ENCODE data around the gene ABCC5. TPM values are rescaled to one million over a fixed set of nuclear protein-coding genes. Genes with fewer than 3 reads are reported as not detected.

The ABCC5 gene
- total RNA-seq, 2 experiments from 2014 or later, result 19.0 to 19.2 TPM

Small RNA genes within 50 kb of the gene (microRNA-seq; reads per million reads assigned to microRNA genes)
- not detected for gene MIR4448 (ENCODE audit: borderline microRNAs expressed, borderline replicate concordance)

Other genes with a start within 250 kb of the ABCC5 start
- 1 to 10 TPM in 1 of 2 experiments, under 1 TPM in 1; 0.83 to 1.8 TPM for gene MAP6D1, start 192.3 kb downstream of the ABCC5 start, total RNA-seq
- gene PARL, start 133.0 kb downstream of the ABCC5 start, total RNA-seq, result 10 to 100 TPM; 40.7 to 41.4 TPM
- gene HTR3D, start 13.9 kb upstream of the ABCC5 start, total RNA-seq, result not detected
- not detected for gene HTR3C, start 35.2 kb upstream of the ABCC5 start, total RNA-seq
- gene HTR3E, start 79.2 kb upstream of the ABCC5 start, total RNA-seq, result not detected
- 10 to 100 TPM; 53.0 to 60.0 TPM for gene EIF2B5, start 117.5 kb upstream of the ABCC5 start, total RNA-seq
- gene DVL3, start 137.5 kb upstream of the ABCC5 start, total RNA-seq, result 10 to 100 TPM; 35.0 to 36.3 TPM
- gene AP2M1, start 157.0 kb upstream of the ABCC5 start, total RNA-seq, result 100 to 1,000 TPM; 222 to 223 TPM
- gene ABCF3, start 168.3 kb upstream of the ABCC5 start, total RNA-seq, result 10 to 100 TPM; 62.2 to 64.4 TPM
- gene VWA5B2, start 211.7 kb upstream of the ABCC5 start, total RNA-seq, result not detected
- gene ALG3, start 231.1 kb upstream of the ABCC5 start, total RNA-seq, result 10 to 100 TPM; 43.2 to 45.7 TPM
- 1 to 10 TPM; 4.2 to 4.7 TPM for gene EEF1AKMT4, start 231.8 kb upstream of the ABCC5 start, total RNA-seq
- not detected for gene CAMK2N2, start 243.7 kb upstream of the ABCC5 start, total RNA-seq

All from activated CD4-positive, alpha-beta T cell treated with anti-CD3 and anti-CD28 coated beads, Interleukin-2, amount 10 ng/mL, durations not matched to agents 7 days and 5 days (primary cell).